22Rv1 (cell line): ENCODE measurements around the gene NFIL3.

ENCODE experiments used
- CTCF ChIP-seq: fragments of 450-650 bp; IDR thresholded peaks from 2 replicates; pipeline ENCODE4 v1.5.1; 2017; ENCODE audit warnings: mild to moderate bottlenecking
- ZFX ChIP-seq: fragments of 450-650 bp; IDR thresholded peaks from 2 replicates; pipeline ENCODE4 v1.6.1; 2017; ENCODE audit warnings: antibody characterized with exemption, borderline replicate concordance

GRCh38 chr9:91421971-91422757 lies 1.5 kb downstream of the NFIL3 start:
- TF ChIP-seq CTCF, result no peak
- no peak for TF ChIP-seq ZFX
